HL-60 (cell line): ENCODE data around the gene CELA2B.

Experiments
- GABPA ChIP-seq: IDR thresholded peaks from 2 replicates; pipeline ENCODE4 v1.6.1; 2012; ENCODE audit warnings: low read depth
- POLR2AphosphoS5 ChIP-seq: IDR thresholded peaks from 2 replicates; pipeline ENCODE4 v1.6.1; 2012; ENCODE audit warnings: low read depth
- TF ChIP-seq, protein P1 (sequence below): IDR thresholded peaks from one replicate; pipeline ENCODE4 v1.5.1; 2011; ENCODE audit warnings: low read length, control low read depth, inconsistent platforms; ENCODE audit not compliant: insufficient read depth

DNA sequence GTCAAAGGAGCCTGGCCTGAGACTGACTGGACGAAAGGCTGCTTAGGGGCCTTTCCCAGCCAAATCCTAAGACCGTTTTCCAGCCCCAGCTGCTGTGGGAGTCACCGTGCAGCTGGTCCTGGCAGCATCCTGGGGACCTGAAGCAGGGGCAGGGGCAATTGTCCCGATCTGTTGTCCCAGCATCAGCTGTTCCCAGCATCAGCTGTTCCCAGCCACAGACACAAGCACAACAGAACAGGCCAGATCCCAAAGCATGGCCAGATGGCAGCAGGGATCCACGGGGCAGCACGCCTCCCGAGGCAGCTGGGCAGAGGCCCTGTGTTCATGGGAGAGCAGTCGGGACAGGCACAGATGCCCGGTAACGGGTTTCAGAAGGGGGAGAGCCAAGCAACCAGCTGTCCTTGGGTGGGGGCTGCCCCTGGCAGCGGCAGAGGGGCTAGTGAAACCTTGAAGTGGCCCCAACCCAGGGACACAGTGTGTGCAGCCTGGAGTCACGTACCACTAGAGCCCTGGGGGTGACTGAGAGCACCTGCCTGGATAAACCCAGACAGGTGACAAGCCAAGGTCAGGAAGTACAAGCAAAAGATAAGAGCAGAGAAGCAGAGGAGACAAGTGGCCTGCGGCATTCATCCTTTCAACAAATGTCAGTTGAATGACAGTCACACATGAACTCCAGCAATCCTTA lies 13.3 kb downstream of the CELA2B start:
- TF ChIP-seq GABPA (no peak), POLR2AphosphoS5 (no peak)
- TF ChIP-seq, protein P1, sequence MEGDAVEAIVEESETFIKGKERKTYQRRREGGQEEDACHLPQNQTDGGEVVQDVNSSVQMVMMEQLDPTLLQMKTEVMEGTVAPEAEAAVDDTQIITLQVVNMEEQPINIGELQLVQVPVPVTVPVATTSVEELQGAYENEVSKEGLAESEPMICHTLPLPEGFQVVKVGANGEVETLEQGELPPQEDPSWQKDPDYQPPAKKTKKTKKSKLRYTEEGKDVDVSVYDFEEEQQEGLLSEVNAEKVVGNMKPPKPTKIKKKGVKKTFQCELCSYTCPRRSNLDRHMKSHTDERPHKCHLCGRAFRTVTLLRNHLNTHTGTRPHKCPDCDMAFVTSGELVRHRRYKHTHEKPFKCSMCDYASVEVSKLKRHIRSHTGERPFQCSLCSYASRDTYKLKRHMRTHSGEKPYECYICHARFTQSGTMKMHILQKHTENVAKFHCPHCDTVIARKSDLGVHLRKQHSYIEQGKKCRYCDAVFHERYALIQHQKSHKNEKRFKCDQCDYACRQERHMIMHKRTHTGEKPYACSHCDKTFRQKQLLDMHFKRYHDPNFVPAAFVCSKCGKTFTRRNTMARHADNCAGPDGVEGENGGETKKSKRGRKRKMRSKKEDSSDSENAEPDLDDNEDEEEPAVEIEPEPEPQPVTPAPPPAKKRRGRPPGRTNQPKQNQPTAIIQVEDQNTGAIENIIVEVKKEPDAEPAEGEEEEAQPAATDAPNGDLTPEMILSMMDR: no peak
